Gastroesophageal sphincter (tissue), 3 donors: ENCODE results near the gene PCDH15.

Source experiments
- CTCF ChIP-seq, 4 experiments: fragments of 200-600 bp in 2 of 4; fragments of 450-650 bp in 2 of 4; sonication (generic) in 1 of 4; IDR thresholded peaks; one replicate each; pipeline ENCODE4 v1.5.1; 2017 to 2019; ENCODE audit warnings: antibody characterized with exemption in 4 of 4, mild to moderate bottlenecking in 2 of 4, moderate library complexity in 2 of 4
- EP300 ChIP-seq: sonication (generic); formaldehyde crosslinking; IDR thresholded peaks from one replicate; pipeline ENCODE4 v1.6.1; 2017; ENCODE audit warnings: antibody characterized with exemption, mild to moderate bottlenecking
- POLR2A ChIP-seq, 2 donors: fragments of 450-650 bp; IDR thresholded peaks; one replicate each; pipeline ENCODE4 v1.6.1; 2017; ENCODE audit warnings: antibody characterized with exemption in 2 of 2, mild to moderate bottlenecking in 2 of 2, moderate library complexity in 1 of 2
- POLR2AphosphoS5 ChIP-seq: sonication (generic); formaldehyde crosslinking; IDR thresholded peaks from one replicate; pipeline ENCODE4 v1.6.1; 2017; ENCODE audit warnings: antibody characterized with exemption

GRCh38 chr10:53980210-53980609, 820.8 kb downstream of the PCDH15 start:
- TF ChIP-seq CTCF (IDR thresholded peaks at IDR 0.05) (no peak), POLR2AphosphoS5 (no peak), POLR2A (IDR thresholded peaks at IDR 0.05) (no peak), EP300 (no peak)
